Naive thymus-derived CD4-positive, alpha-beta T cell (primary cell): ENCODE data around the gene TM7SF3. TPM values are rescaled to one million over a fixed set of nuclear protein-coding genes. Genes with fewer than 3 reads are reported as not detected.
"Not testable (repeated sequence)": the region's sequence is repeated elsewhere in the genome, so short reads cannot be mapped to it uniquely, and the experiment has no call there.

ENCODE experiments used
- ATAC-seq: fragments of 150-1000 bp; cut with Tn5 transposase; 2 replicates; pipeline ENCODE4 v1.10.0; 2021; ENCODE audit warnings: mild to moderate bottlenecking, moderate library complexity
- CTCF ChIA-PET: fragments of 350-600 bp; sonication (Branson Sonifier 250); formaldehyde crosslinking; loops from one replicate; lab custom pipeline; 2021; ENCODE audit warnings: antibody characterized with exemption; lab: Charles Lee
- POLR2A ChIA-PET: fragments of 350-600 bp; sonication (Branson Sonifier 250); formaldehyde crosslinking; loops from one replicate; lab custom pipeline; 2021; ENCODE audit warnings: antibody characterized with exemption, inconsistent platforms; lab: Charles Lee
- DNase-seq, 9 donors: peaks; one replicate each; pipeline versions ENCODE4 v3.0.0 to v3.0.0-alpha.2; 2020 to 2022; ENCODE audit warnings: mixed read lengths in 1 of 9
- H3K27ac ChIP-seq: one replicate; pipeline ENCODE4 v1.7.0; 2013; ENCODE audit warnings: mild to moderate bottlenecking, low read depth, low read length, moderate library complexity
- H3K27me3 ChIP-seq, 2 donors: one replicate each; pipeline ENCODE4 v1.7.0; 2013; ENCODE audit warnings: low read length in 2 of 2, mild to moderate bottlenecking in 2 of 2, moderate library complexity in 2 of 2; ENCODE audit not compliant: control insufficient read depth in 2 of 2, insufficient read depth in 2 of 2
- H3K36me3 ChIP-seq, 3 experiments: 1 replicate in 2 of 3; 2 replicates in 1 of 3; pipeline ENCODE4 v1.7.0; 2013; ENCODE audit warnings: low read length in 3 of 3, mild to moderate bottlenecking in 3 of 3, moderate library complexity in 1 of 3; ENCODE audit not compliant: insufficient read depth in 3 of 3, control insufficient read depth in 2 of 3
- H3K4me1 ChIP-seq, 2 donors: one replicate each; pipeline ENCODE4 v1.7.0; 2013; ENCODE audit warnings: low read length in 2 of 2, mild to moderate bottlenecking in 2 of 2, moderate library complexity in 1 of 2; ENCODE audit not compliant: control insufficient read depth in 2 of 2, insufficient read depth in 2 of 2
- H3K4me3 ChIP-seq: 2 replicates; pipeline ENCODE4 v1.7.0; 2013; ENCODE audit warnings: mild to moderate bottlenecking, low read length
- H3K9me3 ChIP-seq, 3 experiments: 1 replicate in 2 of 3; 2 replicates in 1 of 3; pipeline ENCODE4 v1.7.0; 2013; ENCODE audit warnings: low read length in 3 of 3; ENCODE audit not compliant: control insufficient read depth in 2 of 3
- H3K27ac Mint-ChIP-seq, 9 donors: one replicate each; pipeline ENCODE4 v1.8.0; 2020 to 2022; ENCODE audit warnings: mixed read lengths in 9 of 9, mild to moderate bottlenecking in 8 of 9, moderate library complexity in 5 of 9, inconsistent platforms in 2 of 9
- H3K27me3 Mint-ChIP-seq, 5 donors: one replicate each; pipeline ENCODE4 v1.8.0; 2021 to 2022; ENCODE audit warnings: mixed read lengths in 5 of 5, mild to moderate bottlenecking in 1 of 5
- H3K36me3 Mint-ChIP-seq, 5 donors: one replicate each; pipeline ENCODE4 v1.8.0; 2020 to 2022; ENCODE audit warnings: mixed read lengths in 5 of 5, mild to moderate bottlenecking in 3 of 5, inconsistent platforms in 1 of 5
- H3K4me1 Mint-ChIP-seq, 7 donors: one replicate each; pipeline ENCODE4 v1.8.0; 2020 to 2022; ENCODE audit warnings: mixed read lengths in 7 of 7, mild to moderate bottlenecking in 3 of 7, inconsistent platforms in 1 of 7
- H3K4me3 Mint-ChIP-seq, 10 donors: one replicate each; pipeline ENCODE4 v1.8.0; 2020 to 2022; ENCODE audit warnings: mild to moderate bottlenecking in 10 of 10, mixed read lengths in 10 of 10, moderate library complexity in 6 of 10, inconsistent platforms in 2 of 10
- H3K9me3 Mint-ChIP-seq, 11 donors: one replicate each; pipeline ENCODE4 v1.8.0; 2020 to 2022; ENCODE audit warnings: mixed read lengths in 11 of 11, mild to moderate bottlenecking in 4 of 11, inconsistent platforms in 1 of 11, moderate library complexity in 1 of 11
- intact Hi-C, 2 donors: fragments of 100-400 bp; cut with micrococcal nuclease; formaldehyde crosslinking; loops; one replicate each; pipeline ENCODE4 v1.15.1; 2023
- polyA plus RNA-seq, 2 donors: library from polyadenylated mRNA; unstranded; fragments of 300-500 nt; fragmentation: Illumina TruSeq; gene quantifications; one replicate each; pipeline ENCODE4 v1.2.3, GENCODE V29; 2021
- total RNA-seq, 6 experiments: library from RNA in 5 of 6; stranded (reverse) in 5 of 6; gene quantifications; 1 replicate in 5 of 6; 2 replicates in 1 of 6; pipeline ENCODE4 v1.2.3 and lab custom pipeline; 2021 to 2026

TM7SF3 gene
- total and polyA plus RNA-seq, 7 experiments from 2014 or later, result 24.4 to 61.7 (median 33.0) TPM

DNA sequence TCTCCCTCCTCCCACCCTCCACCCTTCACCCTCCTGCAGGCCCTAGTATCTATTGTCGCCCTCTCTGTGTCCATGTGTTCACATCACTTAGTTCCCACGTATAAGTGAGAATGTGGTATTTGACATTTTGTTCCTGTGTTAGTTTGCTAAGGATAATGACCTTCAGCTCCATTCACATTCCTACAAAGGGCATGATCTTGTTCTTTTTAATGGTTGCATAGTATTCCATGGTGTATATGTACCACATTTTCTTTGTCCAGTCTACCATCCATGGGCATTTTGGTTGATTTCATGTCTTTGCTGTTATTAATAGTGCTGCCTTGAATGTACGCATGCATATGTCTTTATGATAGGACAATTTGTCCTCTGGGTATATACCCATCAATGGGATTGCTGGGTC, 38.6 kb upstream of the TM7SF3 start:
- no peak for DNase-seq
- Histone ChIP-seq H3K4me3 (no peak overlapping the region), H3K27ac (no peak overlapping the region), H3K36me3 (no peaks in the 10 kb centered on the region), H3K4me1 (no peaks in the 10 kb centered on the region), H3K27me3 (no peaks in the 10 kb centered on the region), H3K9me3 (no peaks in the 10 kb centered on the region)
- intact Hi-C loops, result no loop called here
- peaks cover 0 to 1% (median 0%) of the 10 kb centered on the region in 5 donors for H3K27me3 Mint-ChIP-seq
- no peak overlapping the region for H3K27ac Mint-ChIP-seq
- no peak overlapping the region for H3K4me3 Mint-ChIP-seq
- peaks cover 0 to 40% (median 21%) of the 10 kb centered on the region in 5 donors for H3K36me3 Mint-ChIP-seq
- no peak for ATAC-seq
- no peaks in the 10 kb centered on the region for H3K9me3 Mint-ChIP-seq
- CTCF ChIA-PET, result no interaction called here
- POLR2A ChIA-PET, result no interaction called here
- H3K4me1 Mint-ChIP-seq, result no peaks in the 10 kb centered on the region

DNA sequence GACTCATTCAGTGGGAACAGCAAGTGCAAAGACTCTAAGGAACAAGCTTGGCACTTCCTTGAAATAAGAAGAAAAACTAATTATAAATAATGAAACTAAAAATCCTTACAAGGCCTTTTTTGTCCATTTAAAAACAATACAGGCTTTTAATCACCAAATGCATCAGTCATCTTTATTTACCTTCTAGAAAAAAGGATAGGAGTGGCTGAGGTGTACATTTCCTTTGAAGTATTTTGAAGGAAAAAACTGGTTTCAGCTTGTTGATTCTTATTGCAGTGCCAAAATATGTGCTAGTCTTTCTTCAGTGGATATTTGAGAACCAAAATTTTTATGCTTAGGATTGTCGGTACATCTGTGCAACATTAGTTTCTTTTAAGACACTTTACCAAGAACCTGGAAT, 38.0 kb upstream of the TM7SF3 start:
- Mint-ChIP-seq H3K27ac (no peak overlapping the region), H3K27me3 (peaks cover 0 to 1% (median 0%) of the 10 kb centered on the region in 5 donors), H3K9me3 (no peaks in the 10 kb centered on the region), H3K4me1 (no peaks in the 10 kb centered on the region), H3K36me3 (peaks cover 0 to 36% (median 20%) of the 10 kb centered on the region in 5 donors), H3K4me3 (no peak overlapping the region)
- no peak for DNase-seq
- H3K4me3 ChIP-seq, result no peak overlapping the region
- no peak for ATAC-seq
- no peaks in the 10 kb centered on the region for H3K36me3 ChIP-seq
- ChIA-PET CTCF (no interaction called here), POLR2A (no interaction called here)
- no peaks in the 10 kb centered on the region for H3K27me3 ChIP-seq
- intact Hi-C loops, result no loop called here
- no peak overlapping the region for H3K27ac ChIP-seq
- H3K9me3 ChIP-seq, result no peaks in the 10 kb centered on the region
- no peaks in the 10 kb centered on the region for H3K4me1 ChIP-seq

DNA sequence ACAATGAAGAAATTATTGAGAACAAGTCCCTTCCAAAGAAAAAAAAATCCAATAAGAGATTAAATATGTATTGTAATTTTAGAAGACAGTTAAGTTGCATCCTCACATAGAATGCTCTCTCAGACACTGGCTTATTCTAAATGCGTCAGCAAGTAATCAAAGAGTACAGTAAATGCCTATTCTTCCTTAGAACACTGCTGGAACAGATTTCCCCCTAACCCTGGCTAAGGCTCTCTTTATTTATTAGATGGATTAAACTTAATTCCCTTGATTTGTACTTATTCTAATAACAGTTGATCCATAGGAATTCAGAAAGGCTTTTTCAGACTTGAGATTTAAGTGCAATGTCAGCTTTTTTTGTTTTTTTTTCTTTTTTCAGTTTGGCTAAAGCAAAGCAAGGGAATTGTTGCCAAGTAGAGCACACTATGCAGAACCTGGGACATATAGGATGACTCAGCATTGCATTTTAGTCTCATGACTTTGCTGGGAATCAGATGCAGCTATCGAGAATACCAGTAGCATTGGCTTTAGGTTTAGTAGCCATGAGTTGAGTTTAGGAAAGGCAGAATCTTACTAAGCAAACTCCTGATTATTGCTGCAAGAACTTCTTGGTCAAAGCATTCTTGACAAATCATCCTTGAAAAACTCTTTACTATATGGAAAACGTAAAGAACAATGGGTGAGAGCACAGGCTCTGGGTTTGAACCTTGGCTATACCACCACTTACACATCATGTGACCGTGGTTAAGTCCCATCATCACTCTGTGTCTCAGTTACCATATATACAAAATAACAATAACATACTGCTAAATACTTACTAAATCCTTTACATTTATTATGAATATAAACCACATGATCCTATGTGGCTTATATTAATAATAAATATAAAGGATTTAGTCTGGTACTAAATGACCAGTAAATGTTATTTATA, 34.9 kb upstream of the TM7SF3 start:
- ChIA-PET POLR2A (no interaction called here), CTCF (no interaction called here)
- no peak overlapping the region for H3K4me3 Mint-ChIP-seq
- no peaks in the 10 kb centered on the region for H3K4me1 Mint-ChIP-seq
- H3K27me3 Mint-ChIP-seq, result peaks cover 0 to 1% (median 0%) of the 10 kb centered on the region in 5 donors
- intact Hi-C loops, result no loop called here
- Histone ChIP-seq H3K36me3 (no peaks in the 10 kb centered on the region), H3K27me3 (no peaks in the 10 kb centered on the region), H3K4me3 (no peak overlapping the region), H3K4me1 (no peaks in the 10 kb centered on the region), H3K27ac (no peak overlapping the region), H3K9me3 (no peaks in the 10 kb centered on the region)
- H3K27ac Mint-ChIP-seq, result no peak overlapping the region
- ATAC-seq (no peak), DNase-seq (no peak)
- H3K9me3 Mint-ChIP-seq, result peaks cover 2 to 18% (median 10%) of the 10 kb centered on the region in 11 donors
- H3K36me3 Mint-ChIP-seq, result peaks cover 0 to 40% (median 28%) of the 10 kb centered on the region in 5 donors

DNA sequence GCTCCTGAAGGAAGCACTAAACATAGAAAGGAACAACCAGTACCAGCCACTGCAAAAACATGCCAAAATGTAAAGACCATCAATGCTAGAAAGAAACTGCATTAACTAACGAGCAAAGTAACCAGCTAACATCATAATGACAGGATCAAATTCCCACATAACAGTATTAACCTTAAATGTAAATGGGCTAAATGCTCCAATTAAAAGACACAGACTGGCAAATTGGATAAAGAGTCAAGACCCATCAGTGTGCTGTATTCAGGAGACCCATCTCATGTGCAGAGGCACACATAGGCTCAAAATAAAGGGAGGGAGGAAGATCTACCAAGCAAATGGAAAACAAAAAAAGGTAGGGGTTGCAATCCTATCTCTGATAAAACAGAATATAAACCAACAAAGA, 27.8 kb upstream of the TM7SF3 start:
- Mint-ChIP-seq H3K9me3 (peaks cover 14 to 68% (median 28%) of the 10 kb centered on the region in 11 donors), H3K36me3 (peaks cover 18 to 49% (median 35%) of the 10 kb centered on the region in 5 donors)
- H3K9me3 ChIP-seq, H3K36me3 ChIP-seq, H3K27me3 ChIP-seq, CTCF ChIA-PET, H3K4me3 Mint-ChIP-seq, H3K27ac ChIP-seq, ATAC-seq, H3K4me1 ChIP-seq, H3K4me3 ChIP-seq, H3K27ac Mint-ChIP-seq, H3K4me1 Mint-ChIP-seq, H3K27me3 Mint-ChIP-seq, DNase-seq: not testable (repeated sequence)
- POLR2A ChIA-PET, result interaction anchor here (1.5 kb wide), 1 partner anchor 19 kb away, joined by 4 read pairs; the partner anchor contains the start of gene MED21
- intact Hi-C loops, result loop anchor here in 1 of 2 donors (5.0 kb wide), 1 partner anchor 100 kb away; no protein-coding TSS in a partner anchor

DNA sequence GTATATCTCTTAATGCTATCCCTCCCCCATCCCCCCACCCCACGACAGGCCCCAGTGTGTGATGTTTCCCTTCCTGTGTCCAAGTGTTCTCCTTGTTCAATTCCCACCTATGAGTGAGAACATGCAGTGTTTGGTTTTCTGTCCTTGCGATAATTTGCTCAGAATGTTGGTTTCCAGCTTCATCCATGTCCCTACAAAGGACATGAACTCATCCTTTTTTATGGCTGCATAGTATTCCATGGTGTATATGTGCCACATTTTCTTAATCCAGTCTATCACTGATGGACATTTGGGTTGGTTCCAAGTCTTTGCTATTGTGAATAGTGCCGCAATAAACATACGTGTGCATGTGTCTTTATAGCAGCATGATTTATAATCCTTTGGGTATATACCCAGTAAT, 26.5 kb upstream of the TM7SF3 start:
- CTCF ChIA-PET, H3K9me3 ChIP-seq, H3K27me3 ChIP-seq, DNase-seq, H3K27me3 Mint-ChIP-seq, ATAC-seq, H3K4me3 Mint-ChIP-seq, H3K27ac Mint-ChIP-seq, H3K4me1 ChIP-seq, H3K36me3 ChIP-seq, H3K4me3 ChIP-seq, H3K27ac ChIP-seq, H3K4me1 Mint-ChIP-seq: not testable (repeated sequence)
- POLR2A ChIA-PET, result interaction anchor here (1.5 kb wide), 1 partner anchor 18 kb away, joined by 4 read pairs; the partner anchor contains the start of gene MED21
- H3K9me3 Mint-ChIP-seq, result peaks cover 14 to 62% (median 28%) of the 10 kb centered on the region in 11 donors
- intact Hi-C loops, result loop anchor here in 1 of 2 donors (5.0 kb wide), 1 partner anchor 102 kb away; no protein-coding TSS in a partner anchor
- peaks cover 18 to 43% (median 31%) of the 10 kb centered on the region in 5 donors for H3K36me3 Mint-ChIP-seq

DNA sequence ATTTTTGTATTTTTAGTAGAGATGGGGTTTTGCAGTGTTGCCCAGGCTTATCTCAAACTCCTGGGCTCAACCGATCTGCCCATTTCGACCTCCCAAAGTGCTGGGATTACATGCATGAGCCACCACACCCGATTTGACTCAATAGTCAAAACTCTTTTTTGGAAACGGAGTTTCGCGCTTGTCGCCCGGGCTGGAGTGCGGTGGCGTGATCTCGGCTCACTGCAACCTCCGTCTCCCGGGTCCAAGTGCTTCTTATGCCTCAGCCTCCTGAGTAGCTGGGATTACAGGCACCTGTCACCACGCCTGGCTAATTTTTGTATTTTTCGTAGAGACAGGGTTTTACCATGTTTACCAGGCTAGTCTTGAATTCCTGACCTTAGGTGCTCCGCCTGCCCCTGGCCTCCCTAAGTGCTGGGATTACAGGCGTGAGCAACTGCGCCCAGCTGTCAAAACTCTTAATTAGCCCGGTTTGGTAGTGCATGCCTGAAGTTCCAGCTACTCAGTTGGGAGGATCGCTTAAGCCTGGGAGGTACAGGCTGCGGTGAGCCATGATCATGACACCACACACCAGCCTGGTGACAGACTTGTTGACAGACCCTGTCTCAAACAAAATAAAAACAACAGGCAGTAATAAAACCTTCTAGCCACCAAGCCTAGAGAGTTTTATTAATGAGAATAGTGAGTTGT, 20.6 kb upstream of the TM7SF3 start:
- intact Hi-C loops, result no loop called here
- POLR2A ChIA-PET, result interaction anchor here (0.6 kb wide), 1 partner anchor 57 kb away, joined by 4 read pairs; no protein-coding TSS in a partner anchor

More for the DNA sequence above, 20.6 kb upstream of the TM7SF3 start:
- Histone ChIP-seq H3K36me3 (peaks cover 9 to 46% (median 12%) of the 10 kb centered on the region in 3 experiments), H3K27me3 (no peaks in the 10 kb centered on the region), H3K4me3 (no peak overlapping the region), H3K9me3 (no peaks in the 10 kb centered on the region), H3K27ac (no peak overlapping the region), H3K4me1 (no peaks in the 10 kb centered on the region)
- CTCF ChIA-PET, result no interaction called here
- H3K4me3 Mint-ChIP-seq, result no peak overlapping the region
- ATAC-seq, result no peak
- H3K27ac Mint-ChIP-seq, result no peak overlapping the region
- peaks cover 20 to 65% (median 44%) of the 10 kb centered on the region in 5 donors for H3K36me3 Mint-ChIP-seq
- H3K9me3 Mint-ChIP-seq, result peaks cover 0 to 11% (median 1%) of the 10 kb centered on the region in 11 donors
- H3K27me3 Mint-ChIP-seq, result no peaks in the 10 kb centered on the region
- H3K4me1 Mint-ChIP-seq, result peaks cover 0 to 3% (median 0%) of the 10 kb centered on the region in 7 donors
- DNase-seq, result no peak
